K562 (cell line): ENCODE data around the gene CMIP. TPM values are rescaled to one million over a fixed set of nuclear protein-coding genes. Genes with fewer than 3 reads are reported as not detected.
A peak's percentile ranks its signal among the peaks of the same experiment; 100 is the strongest.

Experiments used
- ARID1B ChIP-seq: fragments of 450-650 bp; IDR thresholded peaks from 2 replicates; pipeline ENCODE4 v1.6.1; 2016; ENCODE audit warnings: antibody characterized with exemption, mild to moderate bottlenecking, inconsistent platforms
- ATF7 ChIP-seq: fragments of 450-650 bp; IDR thresholded peaks from 2 replicates; pipeline ENCODE4 v1.7.1; 2014; ENCODE audit warnings: mild to moderate bottlenecking, moderate library complexity
- CREM ChIP-seq: IDR thresholded peaks from 2 replicates; pipeline ENCODE4 v1.6.1; 2014; ENCODE audit warnings: antibody characterized with exemption, low read depth
- EP400 ChIP-seq: fragments of 450-650 bp; IDR thresholded peaks from 2 replicates; pipeline ENCODE4 v1.6.1; 2017; ENCODE audit warnings: antibody characterized with exemption, mild to moderate bottlenecking, moderate library complexity
- FOXM1 ChIP-seq, 2 experiments: fragments of 450-650 bp in 1 of 2; sonication (generic) in 1 of 2; formaldehyde crosslinking in 1 of 2; IDR thresholded peaks; 2 replicates each; pipeline versions ENCODE4 v1.6.1 to v1.9.0; 2017 to 2022; ENCODE audit warnings: low read depth in 2 of 2, mild to moderate bottlenecking in 2 of 2, missing genetic modification reagents in 1 of 2, moderate library complexity in 1 of 2
- GABPA ChIP-seq: fragments of 200-800 bp; sonication (Bioruptor generic); conservative IDR thresholded peaks from 2 replicates; pipeline ENCODE4 v1.6.1; 2016; ENCODE audit warnings: low read depth, missing genetic modification characterization, missing compliant biosample characterization
- HDGF ChIP-seq: fragments of 450-650 bp; IDR thresholded peaks from 2 replicates; pipeline ENCODE4 v1.6.1; 2016
- HNRNPLL ChIP-seq: fragments of 200-400 bp; formaldehyde crosslinking; IDR thresholded peaks from 2 replicates; pipeline ENCODE4 v1.6.1; 2017; ENCODE audit warnings: low read length, low read depth, mild to moderate bottlenecking; ENCODE audit not compliant: poor library complexity, severe bottlenecking
- HNRNPUL1 ChIP-seq: fragments of 200-400 bp; formaldehyde crosslinking; IDR thresholded peaks from 2 replicates; pipeline ENCODE4 v1.6.1; 2017; ENCODE audit warnings: low read length
- JUN ChIP-seq, 2 experiments: sonication (generic) in 1 of 2; formaldehyde crosslinking in 1 of 2; IDR thresholded peaks; 2 replicates each; pipeline versions ENCODE4 v1.6.1 to v1.8.0; 2012 to 2022; ENCODE audit warnings: borderline replicate concordance in 2 of 2, mild to moderate bottlenecking in 2 of 2, improper control_type of control experiment in 1 of 2, low read depth in 1 of 2, low read length in 1 of 2, missing genetic modification reagents in 1 of 2
- NR2C2 ChIP-seq, 2 experiments: fragments of 200-800 bp in 1 of 2; sonication (Bioruptor generic) in 1 of 2; sonication (generic) in 1 of 2; formaldehyde crosslinking in 1 of 2; IDR thresholded peaks; 2 replicates each; pipeline versions ENCODE4 v1.6.1 to v1.8.0; 2016 to 2022; ENCODE audit warnings: mild to moderate bottlenecking in 1 of 2, missing compliant biosample characterization in 1 of 2, missing genetic modification characterization in 1 of 2, missing genetic modification reagents in 1 of 2
- PHF20 ChIP-seq: fragments of 450-650 bp; IDR thresholded peaks from 2 replicates; pipeline ENCODE4 v1.6.1; 2018; ENCODE audit not compliant: partially characterized antibody
- RAD51 ChIP-seq: fragments of 450-650 bp; IDR thresholded peaks from 2 replicates; pipeline ENCODE4 v1.7.1; 2016; ENCODE audit warnings: low read depth, mild to moderate bottlenecking, borderline replicate concordance
- TAF1 ChIP-seq: IDR thresholded peaks from 2 replicates; pipeline ENCODE4 v1.6.1; 2011; ENCODE audit warnings: mild to moderate bottlenecking, low read length, moderate library complexity; ENCODE audit not compliant: insufficient read depth, control insufficient read depth, severe bottlenecking; ENCODE audit errors: extremely low read depth
- U2AF1 ChIP-seq: fragments of 200-400 bp; formaldehyde crosslinking; optimal IDR thresholded peaks from 2 replicates; pipeline ENCODE3; 2017; ENCODE audit warnings: mild to moderate bottlenecking, low read depth, low read length, moderate library complexity
- ZKSCAN8 ChIP-seq: fragments of 200-800 bp; sonication (Bioruptor generic); IDR thresholded peaks from 2 replicates; pipeline ENCODE4 v1.6.1; 2016; ENCODE audit warnings: missing genetic modification characterization, missing compliant biosample characterization
- ZNF12 ChIP-seq: sonication (generic); formaldehyde crosslinking; IDR thresholded peaks from 2 replicates; pipeline ENCODE4 v1.4.0; 2020; ENCODE audit warnings: mild to moderate bottlenecking, missing genetic modification reagents
- ZNF212 ChIP-seq: fragments of 450-650 bp; formaldehyde crosslinking; IDR thresholded peaks from 2 replicates; pipeline ENCODE4 v1.4.0; 2020; ENCODE audit warnings: mild to moderate bottlenecking
- ZNF347 ChIP-seq: fragments of 450-650 bp; formaldehyde crosslinking; IDR thresholded peaks from 2 replicates; pipeline ENCODE4 v1.4.0; 2020; ENCODE audit warnings: low read depth, mild to moderate bottlenecking, moderate library complexity
- polyA plus RNA-seq, 8 experiments: library from polyadenylated mRNA; depleted of rRNA in 4 of 8; stranded (reverse) in 5 of 8; unstranded in 3 of 8; fragments of >200 nt; fragmentation: Nextera tagmentation in 2 of 8; fragmentation: Illumina TruSeq in 1 of 8; extraction: Ambion mirVana in 2 of 8; extraction: Trizol in 1 of 8; gene quantifications; 2 replicates each; pipeline versions ENCODE4 v1.2.1 to v1.2.3, GENCODE V29; 2011 to 2014; ENCODE audit warnings: inconsistent platforms in 1 of 8, missing spikeins in 1 of 8
- total RNA-seq, 7 experiments: library from RNA; depleted of rRNA in 6 of 7; stranded (reverse); fragments of >200 nt in 6 of 7; fragmentation: Illumina TruSeq in 2 of 7; extraction: Trizol in 2 of 7; gene quantifications; 2 replicates each; pipeline versions ENCODE4 v1.2.1 to v1.2.3, GENCODE V29; 2011 to 2021; ENCODE audit warnings: low replicate concordance in 1 of 7
- TF ChIP-seq, protein P1 (sequence below), 2 experiments: fragments of 450-650 bp; formaldehyde crosslinking in 1 of 2; IDR thresholded peaks; 2 replicates each; pipeline versions ENCODE4 v1.4.0 to v1.6.1; 2014 to 2020; ENCODE audit warnings: mild to moderate bottlenecking in 2 of 2, borderline replicate concordance in 1 of 2, low read depth in 1 of 2

The CMIP gene
- total and polyA plus RNA-seq, 9 of the 15 experiments (the other 6 are each of a cell fraction or from before 2014, with no cell fraction given): 0.94 to 82.5 (median 10.3) TPM

DNA sequence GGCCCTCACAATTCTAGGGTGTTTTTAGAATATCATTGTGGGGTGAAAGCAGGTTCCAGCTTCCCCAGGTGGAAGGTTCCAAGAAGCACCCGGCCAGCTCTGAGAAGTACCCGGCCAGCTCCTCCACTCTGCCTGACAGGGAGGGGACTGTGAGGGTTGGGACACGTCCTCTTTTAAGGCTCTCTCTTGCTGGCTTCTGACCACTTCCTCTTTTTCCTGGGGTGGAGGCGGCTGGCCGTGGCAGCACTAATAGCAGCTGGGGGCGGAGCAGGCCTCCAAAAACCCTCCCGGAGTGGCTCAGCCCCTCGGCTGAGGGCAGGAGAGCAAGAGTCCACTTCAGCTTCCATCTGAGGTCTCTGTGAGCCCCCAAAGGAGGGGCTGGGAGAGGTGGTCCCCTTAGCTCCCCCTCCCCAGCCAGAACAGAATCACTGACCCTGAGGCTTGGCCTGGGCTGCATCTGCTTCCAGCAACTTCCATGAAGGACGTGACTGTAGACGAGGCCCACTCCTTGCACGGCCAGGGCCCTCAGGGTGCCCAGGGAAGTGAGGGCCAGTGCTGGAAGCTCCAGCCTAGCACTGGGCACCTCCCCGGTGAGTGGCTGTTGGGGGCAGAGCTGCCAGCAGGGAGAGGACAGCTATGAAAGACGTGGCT, 307.7 kb downstream of the CMIP start (continued):
- TF ChIP-seq, protein P1, sequence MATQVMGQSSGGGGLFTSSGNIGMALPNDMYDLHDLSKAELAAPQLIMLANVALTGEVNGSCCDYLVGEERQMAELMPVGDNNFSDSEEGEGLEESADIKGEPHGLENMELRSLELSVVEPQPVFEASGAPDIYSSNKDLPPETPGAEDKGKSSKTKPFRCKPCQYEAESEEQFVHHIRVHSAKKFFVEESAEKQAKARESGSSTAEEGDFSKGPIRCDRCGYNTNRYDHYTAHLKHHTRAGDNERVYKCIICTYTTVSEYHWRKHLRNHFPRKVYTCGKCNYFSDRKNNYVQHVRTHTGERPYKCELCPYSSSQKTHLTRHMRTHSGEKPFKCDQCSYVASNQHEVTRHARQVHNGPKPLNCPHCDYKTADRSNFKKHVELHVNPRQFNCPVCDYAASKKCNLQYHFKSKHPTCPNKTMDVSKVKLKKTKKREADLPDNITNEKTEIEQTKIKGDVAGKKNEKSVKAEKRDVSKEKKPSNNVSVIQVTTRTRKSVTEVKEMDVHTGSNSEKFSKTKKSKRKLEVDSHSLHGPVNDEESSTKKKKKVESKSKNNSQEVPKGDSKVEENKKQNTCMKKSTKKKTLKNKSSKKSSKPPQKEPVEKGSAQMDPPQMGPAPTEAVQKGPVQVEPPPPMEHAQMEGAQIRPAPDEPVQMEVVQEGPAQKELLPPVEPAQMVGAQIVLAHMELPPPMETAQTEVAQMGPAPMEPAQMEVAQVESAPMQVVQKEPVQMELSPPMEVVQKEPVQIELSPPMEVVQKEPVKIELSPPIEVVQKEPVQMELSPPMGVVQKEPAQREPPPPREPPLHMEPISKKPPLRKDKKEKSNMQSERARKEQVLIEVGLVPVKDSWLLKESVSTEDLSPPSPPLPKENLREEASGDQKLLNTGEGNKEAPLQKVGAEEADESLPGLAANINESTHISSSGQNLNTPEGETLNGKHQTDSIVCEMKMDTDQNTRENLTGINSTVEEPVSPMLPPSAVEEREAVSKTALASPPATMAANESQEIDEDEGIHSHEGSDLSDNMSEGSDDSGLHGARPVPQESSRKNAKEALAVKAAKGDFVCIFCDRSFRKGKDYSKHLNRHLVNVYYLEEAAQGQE (IDR thresholded peaks at IDR 0.05; ENCODE audit: borderline replicate concordance): peak; percentile 51
- TF ChIP-seq, protein P1 (CRISPR knock-in tag; IDR thresholded peaks at IDR 0.05; ENCODE audit: low read depth): peak; percentile 27
- TF ChIP-seq TAF1 (peak; percentile 70), ZNF12 (no peak), ARID1B (peak; percentile 82), GABPA (tag) (peak; percentile 85), ZNF212 (CRISPR knock-in tag) (no peak), CREM (peak; percentile 68), ZNF347 (CRISPR knock-in tag) (no peak), JUN (IDR thresholded peaks at IDR 0.05; ENCODE audit: borderline replicate concordance, low read depth, low read length) (no peak), JUN (CRISPR knock-in tag; IDR thresholded peaks at IDR 0.05; ENCODE audit: borderline replicate concordance) (no peak), NR2C2 (CRISPR knock-in tag; IDR thresholded peaks at IDR 0.05) (no peak), NR2C2 (tag; IDR thresholded peaks at IDR 0.05) (peak; percentile 69), HNRNPLL (peak; percentile 37), U2AF1 (no peak), HDGF (no peak; the same call in 1 of the 2 replicates), RAD51 (no peak), FOXM1 (IDR thresholded peaks at IDR 0.05; ENCODE audit: low read depth) (no peak), FOXM1 (CRISPR knock-in tag; IDR thresholded peaks at IDR 0.05; ENCODE audit: low read depth) (no peak), HNRNPUL1 (no peak), ZKSCAN8 (no peak), PHF20 (peak; percentile 75), EP400 (peak; percentile 71), ATF7 (peak; percentile 82)
